ENCODE data around the gene SOCS4.
"Not testable (repeated sequence)": the region's sequence is repeated elsewhere in the genome, so short reads cannot be mapped to it uniquely, and the experiment has no call there.

The SOCS4 gene

GRCh38 chr14:55051423-55052268 is 24.6 kb downstream of the SOCS4 start, which contains the start of gene MAPK1IP1L:
Gene MAPK1IP1L, plus strand, starts transcription at chr14:55051647. Its CDS starts 10,037 bp downstream, at chr14:55061684.
- peak; percentile 99 for DNase-seq (ENCODE audit: insufficient read length, low spot score)
- peak; percentile 99 for FAIRE-seq

GRCh38 chr14:55052269-55052930 is 25.4 kb downstream of the SOCS4 start:
- DNase-seq (ENCODE audit: insufficient read length, low spot score) (no peak), FAIRE-seq (peak; percentile 66)

- FAIRE-seq: no peak
- no peak for DNase-seq (ENCODE audit: insufficient read length, low spot score)
Observed at GRCh38 chr14:55053018-55053417, 26.0 kb downstream of the SOCS4 start.

- DNase-seq (ENCODE audit: insufficient read length, low spot score) (no peak), FAIRE-seq (no peak)
Observed at GRCh38 chr14:55053500-55053899, 26.5 kb downstream of the SOCS4 start.

- FAIRE-seq (no peak), DNase-seq (ENCODE audit: insufficient read length, low spot score) (no peak)
Observed at GRCh38 chr14:55054098-55054497, 27.1 kb downstream of the SOCS4 start.

- no peak for FAIRE-seq
- no peak for DNase-seq (ENCODE audit: insufficient read length, low spot score)
Observed at GRCh38 chr14:55057919-55058318, 30.9 kb downstream of the SOCS4 start.

GRCh38 chr14:55059333-55059732 is 32.3 kb downstream of the SOCS4 start:
- no peak for FAIRE-seq
- DNase-seq (ENCODE audit: insufficient read length, low spot score): no peak

GRCh38 chr14:55062517-55063351 is 35.7 kb downstream of the SOCS4 start:
- FAIRE-seq (peak; percentile 85), DNase-seq (ENCODE audit: insufficient read length, low spot score) (no peak)

- FAIRE-seq: not testable (repeated sequence)
Observed at GRCh38 chr14:55064896-55065295, 37.9 kb downstream of the SOCS4 start.

GRCh38 chr14:55065411-55065810 is 38.4 kb downstream of the SOCS4 start:
- FAIRE-seq (peak; percentile 69), DNase-seq (ENCODE audit: insufficient read length, low spot score) (no peak)

More at GRCh38 chr14:55064896-55065295, 37.9 kb downstream of the SOCS4 start:
- DNase-seq (ENCODE audit: insufficient read length, low spot score): not testable (repeated sequence)

GRCh38 chr14:55066223-55066622 is 39.2 kb downstream of the SOCS4 start:
- FAIRE-seq: peak; percentile 72

GRCh38 chr14:55070981-55071411 is 44.0 kb downstream of the SOCS4 start:
- FAIRE-seq (peak; percentile 28), DNase-seq (ENCODE audit: insufficient read length, low spot score) (no peak)

More at GRCh38 chr14:55066223-55066622, 39.2 kb downstream of the SOCS4 start:
- DNase-seq (ENCODE audit: insufficient read length, low spot score): no peak

GRCh38 chr14:55071870-55072640 is 45.0 kb downstream of the SOCS4 start:
- FAIRE-seq: peak; percentile 76
- DNase-seq (ENCODE audit: insufficient read length, low spot score): no peak

GRCh38 chr14:55073856-55074255 is 46.8 kb downstream of the SOCS4 start:
- FAIRE-seq (no peak), DNase-seq (ENCODE audit: insufficient read length, low spot score) (no peak)

GRCh38 chr14:55074662-55075061 is 47.6 kb downstream of the SOCS4 start:
- peak; percentile 68 for FAIRE-seq
- DNase-seq (ENCODE audit: insufficient read length, low spot score): no peak

- DNase-seq (ENCODE audit: insufficient read length, low spot score) (no peak), FAIRE-seq (peak; percentile 64)
Observed at GRCh38 chr14:55075628-55076175, 48.7 kb downstream of the SOCS4 start.

- FAIRE-seq (no peak), DNase-seq (ENCODE audit: insufficient read length, low spot score) (no peak)
Observed at GRCh38 chr14:55077170-55078151, 50.4 kb downstream of the SOCS4 start.

- FAIRE-seq; DNase-seq (ENCODE audit: insufficient read length, low spot score): not testable (repeated sequence)
Observed at GRCh38 chr14:55079961-55080360, 52.9 kb downstream of the SOCS4 start.
